HG03066 (cell line): Measurements from ENCODE around the gene ARMH3.
"Not testable (repeated sequence)": the region's sequence is repeated elsewhere in the genome, so short reads cannot be mapped to it uniquely, and the experiment has no call there.

Source experiments
- ATAC-seq: cut with Tn5 transposase; IDR thresholded peaks from one replicate; pipeline ENCODE4 v1.9.1; 2021; ENCODE audit warnings: low read depth; ENCODE audit not compliant: unreplicated experiment

ARMH3 gene

DNA sequence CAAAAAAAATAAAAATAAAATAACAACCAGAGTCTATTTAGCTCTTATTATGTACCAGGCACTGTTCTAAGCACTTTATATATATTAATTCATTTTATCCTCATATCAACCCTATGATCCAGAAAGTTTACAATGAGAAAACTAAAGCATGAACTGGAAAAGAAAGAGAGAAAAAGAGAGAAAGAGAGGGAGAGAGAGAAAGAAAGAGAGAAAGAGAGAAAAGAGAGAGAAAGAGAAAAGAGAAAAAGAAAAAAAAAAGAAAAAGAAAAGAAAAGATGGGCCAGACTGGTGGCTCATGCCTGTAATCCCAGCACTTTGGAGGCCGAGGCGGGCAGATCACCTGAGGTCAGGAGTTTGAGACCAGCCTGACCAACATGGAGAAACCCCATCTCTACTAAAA is 9.9 kb downstream of the ARMH3 start:
- no peak for ATAC-seq

DNA sequence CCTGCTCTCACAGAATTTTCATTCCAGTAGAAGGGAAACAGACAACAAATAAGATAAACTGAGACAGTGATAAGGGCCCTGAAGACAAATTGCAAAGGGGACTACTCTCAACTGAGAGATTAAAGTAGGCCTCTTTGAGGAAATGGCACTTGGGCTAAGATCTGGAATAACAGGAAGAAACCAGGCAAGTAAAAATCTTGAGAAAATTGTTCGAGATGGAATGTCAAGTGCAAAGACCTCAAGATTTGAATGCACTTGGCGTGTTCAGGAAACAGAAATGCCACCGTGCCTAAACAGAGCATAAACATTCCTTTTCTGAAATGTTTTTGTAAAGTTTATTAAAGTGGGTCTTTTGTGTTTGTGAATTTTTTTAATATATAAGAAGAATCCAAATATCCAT is 10.7 kb downstream of the ARMH3 start:
- no peak for ATAC-seq

DNA sequence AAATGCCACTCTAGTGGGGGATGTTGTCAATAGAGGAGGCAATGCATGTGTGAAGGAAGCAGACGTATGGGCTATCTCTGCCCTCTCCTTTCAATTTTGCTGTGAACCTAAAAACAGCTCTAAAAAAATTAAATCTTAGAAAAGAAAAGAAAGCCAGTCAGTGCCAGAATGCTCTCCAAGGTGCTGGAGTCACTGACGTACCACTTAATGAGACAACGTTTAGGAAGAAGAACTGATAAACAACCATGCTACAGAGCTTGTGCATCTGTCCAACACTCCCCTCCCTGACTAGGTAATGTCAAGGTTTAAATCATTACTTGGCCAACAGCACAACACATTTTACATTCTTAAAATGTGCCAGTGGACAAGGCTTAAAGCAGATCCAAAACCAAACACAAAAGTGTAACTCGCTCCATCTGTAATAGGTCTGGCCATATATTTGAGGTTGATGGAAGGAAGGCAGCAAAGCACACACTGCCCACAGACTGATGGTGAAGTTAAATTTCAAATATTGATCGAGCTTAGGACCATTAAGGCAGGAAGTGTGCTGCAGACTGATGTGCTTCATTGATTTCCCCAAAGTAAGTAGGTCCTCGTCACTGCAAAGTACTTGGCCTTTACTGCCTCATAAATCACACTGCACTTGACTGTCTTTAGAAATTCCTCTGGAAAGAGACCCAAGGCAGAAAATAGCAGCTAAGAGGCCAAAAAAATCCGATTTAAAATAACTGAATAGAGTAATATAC is 15.5 kb downstream of the ARMH3 start:
- ATAC-seq, result no peak

DNA sequence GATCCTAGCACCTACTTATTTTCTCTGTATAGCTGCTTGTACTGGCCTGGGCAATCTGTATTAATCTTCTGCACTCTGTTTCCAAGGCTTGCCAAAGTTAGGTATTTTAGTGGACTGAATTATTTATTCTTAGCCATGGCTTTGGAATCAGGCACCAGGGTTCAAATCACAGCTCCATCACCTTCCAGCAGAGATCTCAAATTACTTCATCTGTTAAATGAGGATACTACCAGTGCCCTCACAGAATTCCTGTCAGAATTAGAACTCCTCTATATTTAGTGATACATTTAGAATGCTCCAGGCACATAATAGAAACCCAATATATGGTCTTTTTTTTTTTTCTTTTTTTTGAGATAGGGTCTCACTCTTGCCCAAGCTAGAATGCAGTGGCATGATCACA is 17.6 kb downstream of the ARMH3 start:
- ATAC-seq, result no peak

DNA sequence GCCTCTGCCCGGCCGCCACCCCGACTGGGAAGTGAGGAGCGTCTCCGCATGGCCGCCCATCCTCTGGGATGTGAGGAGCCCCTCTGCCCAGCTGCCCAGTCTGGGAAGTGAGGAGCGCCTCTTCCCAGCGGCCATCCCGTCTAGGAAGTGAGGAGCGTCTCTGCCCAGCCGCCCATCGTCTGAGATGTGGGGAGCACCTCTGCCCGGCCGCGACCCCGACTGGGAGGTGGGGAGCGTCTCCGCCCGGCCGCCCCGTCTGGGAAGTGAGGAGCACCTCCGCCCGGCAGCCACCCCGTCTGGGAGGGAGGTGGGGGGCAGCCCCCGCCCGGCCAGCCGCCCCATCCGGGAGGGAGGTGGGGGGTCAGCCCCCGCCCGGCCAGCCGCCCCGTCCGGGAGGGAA is 20.2 kb downstream of the ARMH3 start:
- ATAC-seq, result not testable (repeated sequence)

DNA sequence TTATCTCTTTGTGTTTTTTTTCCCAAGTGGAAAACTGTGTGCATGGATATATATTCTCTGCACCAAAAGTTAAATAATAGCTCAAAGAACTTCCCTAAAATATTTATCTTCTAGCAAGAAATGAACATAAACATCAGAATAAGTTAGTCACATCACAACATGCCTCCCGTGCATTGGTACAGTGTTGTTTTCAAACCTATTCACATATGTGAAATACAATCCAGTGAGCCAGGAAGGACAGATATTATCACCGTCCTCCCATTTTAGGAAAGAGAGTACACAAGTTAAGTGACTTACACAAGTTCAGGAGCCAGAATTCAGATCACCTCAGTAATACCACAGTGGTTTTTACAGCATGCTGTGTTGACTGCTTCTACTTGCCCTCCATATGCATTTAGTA is 22.2 kb downstream of the ARMH3 start:
- no peak for ATAC-seq

DNA sequence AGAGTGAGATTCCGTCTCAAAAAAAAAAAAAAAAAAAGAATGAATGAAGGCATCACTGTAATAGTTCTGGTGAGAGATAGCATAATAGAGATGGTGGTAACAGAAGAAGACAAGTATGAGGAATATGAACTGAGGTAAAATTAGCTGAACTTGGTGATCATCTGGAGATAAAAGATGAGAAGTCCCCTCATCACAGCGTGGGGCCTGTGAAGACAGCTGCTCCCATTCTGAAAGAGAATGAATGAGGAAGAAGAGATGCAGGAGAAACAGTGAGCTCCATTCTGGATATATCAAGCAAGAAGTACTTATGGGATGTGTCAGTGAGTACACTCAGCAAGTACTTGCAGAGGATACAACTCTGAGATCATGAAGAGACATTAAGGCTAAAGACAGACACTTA is 28.7 kb downstream of the ARMH3 start:
- ATAC-seq, result no peak

DNA sequence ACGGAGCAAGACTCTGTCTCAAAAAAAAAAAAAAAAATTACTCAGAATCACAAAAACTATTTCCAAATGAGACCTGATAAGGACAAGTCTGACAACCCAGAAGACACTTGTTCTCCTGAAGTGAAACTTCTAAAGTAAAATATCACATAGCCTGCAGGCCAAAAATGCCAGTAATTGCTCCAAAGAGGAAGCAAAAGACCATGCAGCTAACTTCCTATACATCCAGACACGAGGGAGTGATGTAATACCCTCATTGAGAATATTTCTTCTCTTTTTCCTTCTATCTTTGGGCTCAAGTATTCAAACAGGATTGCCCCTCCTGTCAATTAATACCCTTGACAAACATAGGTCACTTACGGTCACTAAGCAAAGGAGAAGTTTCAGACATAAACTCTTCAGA is 31.2 kb downstream of the ARMH3 start:
- ATAC-seq, result no peak

DNA sequence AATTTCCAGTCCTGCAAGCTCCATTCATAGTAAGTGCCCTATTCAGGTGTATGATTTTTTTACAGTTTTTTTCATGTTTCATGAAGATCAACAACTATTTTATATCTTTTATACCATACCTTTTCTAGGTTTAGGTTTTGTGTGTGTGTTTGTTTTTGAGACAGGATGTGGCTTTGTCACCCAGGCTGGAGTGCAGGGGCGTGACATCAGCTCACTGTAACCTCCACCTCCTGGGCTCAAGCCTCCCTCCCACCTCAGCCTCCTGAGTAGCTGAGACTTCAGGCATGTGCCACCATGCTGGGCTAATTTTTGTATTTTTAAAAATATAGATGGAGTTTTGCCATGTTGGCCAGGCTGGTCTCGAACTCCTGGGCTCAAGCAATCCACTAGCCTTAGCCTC is 35.0 kb downstream of the ARMH3 start:
- ATAC-seq, result no peak

DNA sequence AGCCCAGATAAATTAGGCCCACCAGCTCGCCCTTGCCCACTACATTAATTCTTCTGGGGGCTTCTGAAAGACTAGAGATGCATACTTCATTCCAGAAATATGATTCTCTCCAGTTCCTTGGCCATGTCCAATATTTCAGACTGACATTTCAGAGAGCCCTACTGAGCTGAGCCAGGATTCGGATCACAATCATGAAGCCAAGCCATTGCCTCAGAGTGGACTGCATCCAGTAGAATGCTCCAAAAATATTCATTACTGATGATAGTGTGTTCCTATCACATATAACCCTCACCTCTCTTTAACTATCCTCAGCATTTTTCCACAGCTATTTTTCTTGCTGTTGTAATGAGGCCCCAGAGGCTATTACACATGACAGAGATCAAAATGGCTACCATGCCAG is 38.7 kb downstream of the ARMH3 start:
- ATAC-seq, result no peak

DNA sequence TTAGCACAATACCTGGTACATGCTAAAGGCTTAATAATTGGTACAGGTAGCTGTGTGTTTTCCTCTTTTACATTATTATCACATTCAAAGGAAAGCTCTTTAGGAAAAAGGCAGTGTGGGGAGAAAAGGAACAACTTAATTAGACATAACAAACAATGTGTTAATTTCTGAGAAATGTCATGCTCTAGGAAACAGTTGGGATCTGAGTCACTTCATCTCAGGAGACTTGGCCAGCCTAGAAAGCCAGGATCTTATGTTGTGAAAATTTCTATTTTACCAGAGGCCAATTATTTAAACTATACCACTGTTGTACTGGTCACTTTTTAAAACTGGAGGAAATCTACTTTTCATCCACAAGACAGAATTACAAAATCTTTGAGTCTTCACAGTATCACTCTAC is 39.6 kb downstream of the ARMH3 start:
- ATAC-seq, result no peak

DNA sequence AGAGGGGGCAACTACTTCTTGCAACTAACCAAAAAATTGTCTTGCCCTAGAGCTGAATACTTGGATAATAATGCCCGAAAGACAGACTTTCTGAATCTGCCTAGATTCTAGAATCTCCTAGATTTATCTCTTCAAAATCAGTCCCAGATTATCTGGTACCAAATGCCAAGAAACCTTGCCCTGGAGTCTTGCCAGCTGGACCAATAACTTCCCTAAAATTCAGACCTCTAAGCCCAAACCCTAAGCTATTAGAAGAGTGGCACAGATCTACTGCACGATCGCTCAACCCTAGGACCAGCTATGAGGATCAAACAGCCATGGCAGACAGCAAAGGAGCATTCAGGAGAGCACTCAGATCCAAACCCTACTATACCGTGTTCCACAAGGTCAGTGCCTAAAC is 45.0 kb downstream of the ARMH3 start:
- ATAC-seq, result no peak

DNA sequence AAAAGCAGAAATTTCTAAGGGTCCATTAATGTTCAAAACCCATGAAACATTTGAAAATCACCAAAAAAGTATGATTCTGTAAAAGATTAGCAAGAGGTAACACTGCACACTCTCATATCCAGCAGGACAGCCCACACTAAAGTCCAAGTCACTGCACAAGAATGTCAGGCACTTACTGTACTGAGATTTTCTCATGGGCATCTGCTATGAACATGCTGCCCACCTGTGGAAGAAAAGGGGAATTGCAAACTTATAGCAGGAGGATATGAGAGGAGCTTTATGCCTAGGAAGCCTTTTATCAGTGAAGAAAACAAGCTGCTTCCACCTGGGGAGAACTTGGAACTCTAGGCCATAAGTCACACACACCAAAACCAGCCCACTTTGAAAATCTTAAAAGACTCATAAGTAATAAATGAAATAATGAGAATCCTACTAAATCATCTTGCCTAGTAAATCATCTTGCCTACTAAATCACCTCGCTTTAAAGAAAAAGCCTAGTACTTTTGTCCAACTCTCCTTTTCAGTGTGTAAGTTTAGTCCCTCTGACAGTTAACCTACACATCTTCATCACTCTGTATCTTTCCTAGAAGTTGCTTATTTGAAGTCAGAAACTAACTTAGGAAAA is 46.1 kb downstream of the ARMH3 start:
- no peak for ATAC-seq

DNA sequence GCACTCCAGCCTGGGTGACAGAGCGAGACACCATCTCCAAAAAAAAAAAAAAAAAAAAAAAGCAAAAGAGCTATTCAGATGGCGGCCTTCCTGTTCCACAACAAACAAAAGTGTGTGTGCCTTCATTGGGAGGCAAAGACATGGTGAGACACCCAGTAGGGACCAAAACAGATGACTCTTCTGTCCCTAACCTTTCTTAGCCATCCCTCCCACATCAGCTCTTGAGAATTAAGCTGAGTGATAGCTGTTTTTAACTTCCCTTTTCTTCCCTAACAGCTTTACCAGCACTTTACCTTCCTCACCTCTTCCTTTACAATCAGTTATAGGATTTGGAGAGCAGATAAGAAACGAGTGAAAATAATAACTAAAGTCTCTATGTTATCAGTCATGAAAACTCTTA is 48.2 kb downstream of the ARMH3 start:
- no peak for ATAC-seq

DNA sequence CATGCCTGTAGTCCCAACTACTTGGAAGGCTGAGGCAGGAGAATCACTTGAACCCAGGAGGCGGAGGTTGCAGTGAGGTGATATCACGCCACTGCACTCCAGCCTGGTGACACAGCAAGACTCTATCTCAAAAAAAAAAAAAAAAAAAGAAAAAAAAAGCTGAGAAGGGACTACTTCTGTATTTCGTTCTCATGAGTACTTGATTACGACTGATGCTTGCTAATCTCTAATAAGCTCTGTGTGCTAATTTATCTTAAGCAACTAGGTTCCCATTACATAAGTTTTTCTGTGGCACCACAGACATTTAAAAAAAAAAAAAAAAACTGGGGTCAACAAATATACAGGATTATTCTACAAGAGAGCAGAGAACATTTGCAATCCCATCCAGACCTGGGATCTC is 48.9 kb downstream of the ARMH3 start:
- not testable (repeated sequence) for ATAC-seq

DNA sequence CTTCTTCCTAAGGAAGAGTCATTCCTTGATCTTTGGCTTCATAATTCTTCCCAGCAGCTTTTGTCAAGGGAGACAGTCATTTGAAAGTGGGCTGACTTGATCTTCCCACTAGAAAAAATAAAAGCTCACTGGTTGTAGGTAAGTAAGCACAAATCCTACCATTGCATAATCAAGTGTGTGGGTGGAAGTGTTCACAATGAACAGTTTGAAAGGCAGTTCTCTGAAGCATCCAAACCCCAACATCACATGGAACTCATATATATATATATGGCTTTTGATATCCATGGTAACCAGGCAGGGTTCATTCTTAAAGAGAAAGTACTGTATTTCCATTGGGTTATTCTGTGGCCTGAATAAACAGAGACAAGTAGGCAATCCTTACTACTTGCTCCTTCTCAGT is 51.6 kb downstream of the ARMH3 start:
- no peak for ATAC-seq

DNA sequence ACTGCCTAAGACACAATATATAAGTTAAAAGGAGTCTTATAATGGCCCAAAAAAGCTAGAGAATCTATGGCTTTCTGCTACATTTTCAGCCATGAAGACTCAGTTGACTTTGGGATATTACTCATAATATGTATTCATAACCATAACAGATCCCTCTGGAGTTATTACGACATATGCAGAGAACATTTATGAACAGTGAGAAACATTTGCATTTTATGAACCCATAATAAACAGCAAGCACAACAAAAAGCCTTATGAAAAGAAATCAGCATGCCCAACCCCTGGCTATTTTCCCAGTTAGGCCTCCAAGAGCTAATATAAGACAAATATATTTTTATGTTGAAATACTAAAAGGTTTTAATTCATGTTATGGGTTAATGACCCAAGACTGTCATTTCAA is 52.4 kb downstream of the ARMH3 start:
- ATAC-seq, result no peak

DNA sequence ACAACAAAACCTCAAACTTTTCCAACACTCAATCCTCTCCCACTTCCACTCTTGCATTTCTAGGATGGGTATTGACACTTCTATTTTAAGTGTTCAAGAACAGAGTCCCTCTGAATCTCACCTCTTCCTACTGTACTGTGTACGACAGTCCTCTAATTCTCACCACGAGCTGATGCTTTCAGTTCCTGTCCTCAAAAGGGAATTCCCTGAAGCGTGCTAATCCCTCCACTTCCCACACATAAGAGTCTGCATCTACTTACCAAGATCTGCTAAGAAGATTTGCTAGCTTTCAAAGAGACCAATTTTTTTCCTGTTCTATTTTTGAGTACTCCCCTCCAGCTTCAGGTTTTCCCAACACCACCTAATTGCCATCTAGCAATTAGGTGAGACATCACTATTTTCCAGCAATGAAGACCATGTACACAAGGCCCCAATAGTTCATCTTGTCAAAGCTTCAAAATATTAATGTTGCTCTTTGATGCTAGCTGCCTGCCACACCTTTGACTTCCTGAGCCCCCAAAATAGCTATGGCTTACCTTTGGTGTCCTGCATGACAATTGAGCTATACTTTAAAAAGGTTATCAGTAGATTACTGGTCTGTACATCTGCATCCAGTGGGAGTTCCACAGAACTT is 54.4 kb downstream of the ARMH3 start:
- peak; percentile 66 for ATAC-seq

DNA sequence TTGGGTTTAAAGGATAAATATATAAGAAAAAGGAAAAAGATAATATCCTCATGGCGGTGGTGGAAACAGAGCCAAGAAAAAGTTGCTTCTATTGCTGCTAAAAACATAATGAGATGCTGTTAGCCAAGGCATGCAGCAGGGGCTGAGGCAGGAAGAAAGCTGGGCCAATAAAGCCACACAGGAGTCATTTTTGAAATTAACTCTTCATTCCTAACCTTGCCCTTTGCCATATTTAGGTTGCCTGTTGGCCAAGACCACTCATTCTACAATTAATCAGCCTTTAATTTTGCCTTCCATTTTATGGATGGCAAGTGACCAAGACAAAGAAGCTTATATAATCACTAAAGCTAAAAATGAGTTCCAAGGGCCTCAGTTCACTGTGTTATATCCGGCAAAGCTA is 58.2 kb downstream of the ARMH3 start:
- no peak for ATAC-seq

DNA sequence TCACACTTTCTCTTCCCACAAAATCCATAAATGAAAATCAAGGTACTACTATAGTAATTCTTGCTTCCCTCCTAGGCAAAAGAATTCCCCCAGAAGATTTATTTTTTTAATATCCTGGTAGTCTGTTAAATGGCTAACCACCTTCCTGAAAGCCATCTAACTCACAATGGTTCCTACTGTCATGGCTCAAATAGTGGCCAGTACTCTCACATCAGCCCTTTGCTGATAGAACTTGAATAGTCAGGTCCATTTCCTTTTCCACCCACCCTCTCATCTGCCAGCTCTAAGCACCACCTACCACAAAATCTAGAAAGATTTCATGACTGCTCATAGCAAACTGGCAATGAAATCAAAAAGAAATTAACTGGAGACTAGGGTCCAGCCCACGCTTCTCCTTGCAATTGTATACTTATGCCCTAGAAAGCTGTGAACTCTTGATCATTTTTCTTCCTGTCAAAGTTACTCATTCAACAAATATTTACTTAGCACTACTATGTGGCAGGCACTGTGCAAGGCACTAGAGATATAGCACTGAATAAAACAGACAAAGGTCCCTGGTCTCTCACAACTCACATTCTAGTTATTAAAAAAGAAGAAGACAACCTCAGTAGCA is 60.4 kb downstream of the ARMH3 start:
- ATAC-seq, result no peak

DNA sequence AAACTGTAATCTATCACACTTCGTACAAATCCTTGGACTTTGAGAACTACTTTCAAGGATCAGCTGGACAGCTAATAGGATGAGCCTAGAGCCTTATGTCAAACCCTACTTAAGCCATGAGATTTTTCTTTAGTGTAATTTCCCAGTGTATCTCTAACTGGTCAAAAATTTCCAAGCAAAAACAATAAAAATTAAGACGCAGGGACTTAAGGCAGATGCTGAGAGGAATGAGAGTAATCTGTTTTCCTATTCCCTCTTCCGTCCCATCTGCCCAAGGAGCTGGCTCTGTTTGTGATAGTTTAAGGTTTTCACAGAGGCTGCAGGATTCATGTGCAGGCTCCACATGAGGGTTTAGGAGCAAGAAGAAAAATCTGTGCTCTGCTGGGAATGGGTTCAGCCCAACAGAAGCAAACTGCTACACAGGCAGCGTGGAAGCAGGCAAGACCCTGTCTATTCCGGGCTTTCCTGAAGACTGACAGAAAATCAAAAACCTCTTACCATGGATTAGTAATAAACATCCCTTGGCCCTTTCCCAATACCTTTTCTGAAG is 62.2 kb downstream of the ARMH3 start:
- ATAC-seq, result no peak
